ENCODE measurements around the gene BLM.
"Not testable (repeated sequence)": the region's sequence is repeated elsewhere in the genome, so short reads cannot be mapped to it uniquely, and the experiment has no call there.

The BLM gene

DNA sequence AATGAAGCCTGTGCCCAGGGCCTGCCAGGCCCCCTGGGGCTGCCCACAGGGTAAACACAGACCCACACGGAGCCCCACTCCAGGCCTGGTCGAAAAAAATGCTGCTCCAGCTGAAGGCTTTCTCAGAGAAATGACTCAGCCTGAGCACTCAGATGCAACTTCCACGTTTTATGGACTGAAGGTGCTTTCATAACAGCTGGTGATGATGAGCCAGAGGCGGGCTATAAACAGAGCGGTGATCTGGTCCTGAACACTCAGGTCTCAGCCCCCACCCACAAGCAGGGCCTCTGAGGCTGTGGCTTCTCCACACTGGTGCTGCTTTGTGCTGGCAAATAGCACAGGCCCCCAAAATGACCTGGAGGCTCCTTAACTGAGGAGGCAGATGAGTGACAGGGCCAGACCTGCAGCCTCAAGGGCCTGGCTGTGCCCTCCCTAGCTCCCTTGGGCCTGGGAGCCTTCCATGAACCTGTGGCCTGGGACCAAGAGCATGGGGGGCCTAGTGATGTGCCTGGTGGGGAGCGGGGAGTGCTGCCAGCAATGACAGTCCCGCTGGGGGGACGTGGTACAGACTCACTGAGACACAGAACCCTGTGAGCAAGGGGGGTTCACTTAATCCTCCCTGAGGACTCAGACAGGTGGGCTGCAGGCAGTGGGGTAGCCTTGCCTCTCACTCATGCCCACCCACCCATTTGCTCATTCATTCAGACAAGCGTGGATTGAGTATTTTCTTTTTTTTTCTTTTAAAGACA lies 128.2 kb downstream of the BLM start:
- no peak for DNase-seq (ENCODE audit: low read depth, low spot score)

DNA sequence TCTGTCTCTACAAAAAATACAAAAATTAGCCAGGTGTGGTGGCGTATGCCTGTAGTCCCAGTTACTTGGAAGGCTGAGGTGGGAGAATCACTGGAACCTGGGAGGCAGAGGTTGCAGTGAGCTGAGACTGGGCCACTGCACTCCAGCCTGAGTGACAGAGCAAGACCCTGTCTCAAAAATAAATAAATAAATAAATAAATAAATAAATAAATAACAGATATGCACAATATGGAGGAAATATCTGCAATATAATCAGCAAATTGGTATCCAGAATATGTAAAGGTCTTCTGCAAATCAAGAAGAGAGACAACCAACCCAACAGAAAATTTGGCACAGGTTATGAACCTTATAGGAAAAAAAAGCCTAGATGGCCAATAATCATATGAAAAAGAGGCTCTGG lies 132.3 kb downstream of the BLM start:
- DNase-seq (ENCODE audit: low read depth, low spot score): not testable (repeated sequence)

DNA sequence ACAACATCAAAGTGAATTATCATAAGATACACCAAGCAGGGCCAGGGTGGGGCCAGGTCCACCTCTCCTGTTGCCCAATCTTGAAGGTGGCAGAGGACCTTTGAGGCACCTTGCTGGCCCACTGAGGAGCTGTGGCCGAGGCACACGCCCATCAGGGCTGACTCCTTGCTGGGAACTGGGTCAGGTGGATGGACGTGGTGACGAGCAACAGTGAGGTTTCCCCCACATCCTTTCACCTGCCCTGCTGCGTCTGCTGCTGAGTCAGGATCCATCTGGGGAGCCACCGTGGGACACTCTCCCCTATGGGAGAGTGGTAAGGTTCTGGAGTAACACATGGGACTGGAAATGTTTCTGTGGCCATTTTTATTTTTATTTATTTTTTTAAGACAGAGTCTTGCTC lies 134.0 kb downstream of the BLM start:
- no peak for DNase-seq (ENCODE audit: low read depth, low spot score)

DNA sequence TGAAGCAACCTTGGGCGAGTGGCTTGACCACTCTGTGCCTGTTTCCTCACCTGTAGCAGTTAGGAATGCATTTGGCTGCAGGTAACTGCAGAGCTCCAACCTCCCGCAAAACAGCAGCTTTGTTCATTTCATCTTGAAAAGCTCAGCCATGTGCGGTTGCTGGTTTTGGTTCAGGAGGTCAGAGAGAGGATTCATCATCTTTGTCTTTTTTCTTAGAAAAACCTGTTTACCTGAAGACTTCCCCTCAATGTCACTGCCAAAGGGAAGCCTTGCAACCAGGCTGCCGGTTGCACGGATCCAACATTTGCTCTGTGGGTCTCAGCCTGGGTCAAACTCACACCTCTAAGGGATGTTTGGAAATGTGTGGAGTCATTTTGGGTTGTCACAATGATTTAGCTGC lies 134.8 kb downstream of the BLM start:
- no peak for DNase-seq (ENCODE audit: low read depth, low spot score)

DNA sequence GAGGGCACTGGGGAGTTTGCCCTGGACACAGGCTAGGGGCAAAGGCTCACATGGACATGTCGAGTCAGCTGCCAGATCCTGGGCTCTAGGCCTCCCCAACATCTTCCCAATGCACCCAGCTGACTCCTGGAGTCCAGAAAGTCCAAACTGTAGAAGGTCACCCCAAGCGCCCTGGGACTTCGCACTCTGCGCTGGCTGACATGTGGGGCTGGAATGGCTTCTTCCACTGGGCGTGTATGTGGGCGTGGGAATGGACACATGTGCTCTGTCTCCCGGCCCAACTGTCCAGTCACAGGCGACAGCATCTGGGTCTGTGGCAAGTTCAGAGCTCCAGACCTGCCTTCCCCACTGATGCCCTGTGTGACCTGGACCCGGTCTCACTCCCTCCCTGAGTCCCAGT lies 138.0 kb downstream of the BLM start:
- DNase-seq (ENCODE audit: low read depth, low spot score): no peak

DNA sequence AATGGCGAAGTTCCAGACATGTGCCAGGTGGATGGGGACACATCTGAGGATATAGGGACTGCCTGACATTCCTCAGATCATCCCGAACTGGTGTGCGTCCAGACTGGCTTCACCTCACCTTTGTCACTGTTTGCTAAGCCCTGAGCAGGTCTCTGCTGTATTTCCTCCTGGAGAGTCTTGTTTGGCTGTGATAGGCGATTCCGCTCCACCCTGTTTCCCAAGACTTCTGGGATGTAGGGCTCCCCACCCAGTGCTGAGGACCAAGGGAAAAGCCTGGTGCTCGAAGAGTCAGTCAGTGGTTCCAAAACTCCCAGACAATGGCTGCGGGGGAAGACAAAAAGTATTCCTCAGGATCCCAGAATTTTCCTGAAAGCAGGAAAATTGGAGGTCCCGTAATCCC lies 140.2 kb downstream of the BLM start:
- DNase-seq (ENCODE audit: low read depth, low spot score): no peak

DNA sequence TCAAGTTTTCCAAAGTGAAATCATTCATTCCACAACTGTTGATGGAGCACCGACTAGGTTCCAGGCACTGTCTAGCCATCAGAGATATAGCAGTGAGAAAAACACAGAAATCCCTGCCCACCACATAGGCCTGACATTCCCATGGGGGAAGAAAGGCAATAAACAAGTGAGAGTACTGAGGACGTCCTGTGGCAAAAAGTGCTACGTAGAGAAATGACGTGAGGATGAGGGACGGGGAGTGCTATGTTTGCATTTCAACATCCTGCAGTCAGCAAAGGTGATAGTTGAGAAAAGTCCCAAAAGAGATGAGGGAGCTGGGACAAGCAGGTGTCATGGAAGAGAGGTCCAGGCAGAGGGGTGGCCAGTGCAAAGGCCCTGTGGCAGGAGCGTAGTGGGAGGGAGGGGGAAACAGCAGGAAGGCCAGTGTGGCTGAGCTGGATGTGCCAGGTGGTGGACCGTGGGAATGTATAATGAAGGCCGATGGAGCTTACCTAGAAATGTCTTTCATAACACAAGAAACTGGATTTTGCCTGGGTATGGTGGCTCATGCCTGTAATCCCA lies 140.8 kb downstream of the BLM start:
- DNase-seq (ENCODE audit: low read depth, low spot score): no peak

DNA sequence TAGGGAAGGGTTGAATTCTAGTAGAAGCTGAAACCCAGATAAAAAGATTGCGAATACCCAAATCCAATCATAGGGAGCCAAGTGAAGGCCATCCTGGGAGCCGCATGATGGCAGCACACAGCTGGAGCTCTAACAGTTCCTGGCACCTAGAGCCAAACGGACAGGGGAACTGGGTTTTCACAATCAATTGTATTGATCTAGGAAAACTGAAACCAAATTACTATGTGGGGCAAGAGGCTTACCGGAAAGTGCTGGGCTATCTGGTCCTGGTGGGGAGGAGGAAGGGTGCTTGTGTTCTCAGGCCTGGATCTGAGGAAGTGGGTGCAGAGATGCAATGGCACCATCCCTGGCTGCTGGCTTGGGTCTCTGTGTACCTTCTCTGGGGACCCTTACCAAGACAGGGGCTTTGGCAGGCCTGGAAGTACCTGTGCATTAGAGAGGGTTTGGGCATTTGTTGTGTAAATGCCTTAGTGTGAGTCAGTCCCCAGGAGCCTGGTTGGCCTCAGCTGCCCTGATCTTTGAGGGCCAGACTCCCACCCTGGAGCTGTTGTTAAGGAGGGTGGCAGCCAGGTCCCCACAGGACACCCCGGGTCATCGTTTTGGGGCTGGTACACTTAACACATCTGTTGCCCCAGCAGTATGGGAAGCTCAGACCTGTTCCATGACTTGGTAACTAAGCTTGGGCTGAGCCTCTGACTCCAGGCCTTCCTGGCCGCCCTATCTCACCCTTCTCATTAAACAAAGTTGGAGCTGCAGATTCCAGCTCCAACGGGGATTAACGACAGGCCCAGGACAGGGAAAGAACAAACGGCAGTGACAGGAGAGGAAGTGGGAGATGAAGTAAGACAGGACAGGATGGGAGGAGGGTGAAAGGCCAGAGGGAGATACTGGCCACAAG lies 142.3 kb downstream of the BLM start:
- DNase-seq (ENCODE audit: low read depth, low spot score): no peak

DNA sequence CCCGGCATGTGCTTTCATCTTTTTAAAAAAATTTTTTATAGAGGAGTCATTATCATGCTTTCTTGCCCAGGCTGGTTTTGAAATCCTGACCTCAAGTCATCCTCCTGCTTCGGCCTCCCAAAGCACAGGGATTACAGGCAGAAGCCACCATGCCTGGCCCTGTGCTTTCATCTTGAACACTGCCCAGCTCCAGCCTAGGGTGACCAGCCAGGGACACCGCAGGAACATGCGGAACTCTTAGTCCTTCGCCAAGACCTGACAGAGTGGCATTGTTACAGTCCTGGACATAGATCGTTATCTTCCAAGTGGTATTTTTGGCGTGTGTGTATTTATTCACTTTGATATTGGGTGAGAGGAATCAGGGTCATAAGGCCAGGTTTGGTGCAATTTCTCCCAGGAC lies 143.3 kb downstream of the BLM start:
- no peak for DNase-seq (ENCODE audit: low read depth, low spot score)

DNA sequence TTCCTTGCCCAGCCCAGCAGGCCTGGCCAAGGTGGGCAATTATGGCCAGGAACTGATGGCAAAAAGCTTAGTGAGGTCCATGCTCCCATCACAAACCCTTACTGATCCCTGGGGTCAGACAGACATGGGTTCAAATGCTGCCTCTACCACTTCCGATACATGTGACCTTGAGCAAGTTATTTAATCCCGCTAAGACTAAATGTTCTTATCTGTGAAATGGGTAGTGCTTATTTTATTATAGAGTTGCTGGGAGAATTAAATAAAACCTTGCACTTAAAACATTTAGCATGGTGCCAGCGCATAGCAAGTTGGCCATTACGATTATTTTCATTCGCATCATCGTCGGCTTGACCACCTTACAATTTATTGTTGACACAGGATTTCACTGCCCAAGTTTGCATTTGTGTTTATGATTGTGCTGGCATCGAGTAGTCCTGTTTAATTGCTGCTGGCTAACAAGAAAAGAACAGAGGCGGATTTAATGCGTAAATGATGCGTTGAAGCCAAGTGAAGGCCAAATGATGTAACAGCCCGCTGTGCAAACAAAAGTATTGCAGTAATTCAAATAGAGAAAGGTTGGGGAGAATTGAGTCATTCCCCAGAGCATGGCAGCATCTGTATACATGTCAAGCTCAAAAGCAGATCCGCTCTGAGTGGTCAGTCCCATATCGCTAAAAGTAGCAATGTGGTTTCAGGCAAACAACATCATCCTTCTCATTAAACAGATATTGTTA lies 144.0 kb downstream of the BLM start:
- no peak for DNase-seq (ENCODE audit: low read depth, low spot score)

DNA sequence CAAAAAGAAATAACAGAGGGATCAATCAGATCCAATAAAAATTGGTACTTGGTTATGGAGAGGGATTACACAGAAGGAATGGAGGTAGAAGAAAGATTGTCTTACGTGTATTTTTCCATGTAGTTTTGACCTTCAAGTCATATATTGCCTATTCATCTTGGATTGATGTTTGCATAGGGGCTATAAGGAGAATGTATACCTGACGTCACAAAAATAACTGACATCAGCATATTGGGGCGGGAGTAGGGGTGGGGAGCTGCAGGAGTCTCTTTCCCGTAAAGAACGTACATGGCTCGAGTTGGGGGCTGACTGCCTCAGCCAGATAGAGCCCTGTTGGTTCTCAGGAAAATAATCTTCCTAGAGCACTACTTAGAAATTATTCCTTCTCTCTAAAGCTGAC lies 145.3 kb downstream of the BLM start:
- DNase-seq (ENCODE audit: low read depth, low spot score): no peak

DNA sequence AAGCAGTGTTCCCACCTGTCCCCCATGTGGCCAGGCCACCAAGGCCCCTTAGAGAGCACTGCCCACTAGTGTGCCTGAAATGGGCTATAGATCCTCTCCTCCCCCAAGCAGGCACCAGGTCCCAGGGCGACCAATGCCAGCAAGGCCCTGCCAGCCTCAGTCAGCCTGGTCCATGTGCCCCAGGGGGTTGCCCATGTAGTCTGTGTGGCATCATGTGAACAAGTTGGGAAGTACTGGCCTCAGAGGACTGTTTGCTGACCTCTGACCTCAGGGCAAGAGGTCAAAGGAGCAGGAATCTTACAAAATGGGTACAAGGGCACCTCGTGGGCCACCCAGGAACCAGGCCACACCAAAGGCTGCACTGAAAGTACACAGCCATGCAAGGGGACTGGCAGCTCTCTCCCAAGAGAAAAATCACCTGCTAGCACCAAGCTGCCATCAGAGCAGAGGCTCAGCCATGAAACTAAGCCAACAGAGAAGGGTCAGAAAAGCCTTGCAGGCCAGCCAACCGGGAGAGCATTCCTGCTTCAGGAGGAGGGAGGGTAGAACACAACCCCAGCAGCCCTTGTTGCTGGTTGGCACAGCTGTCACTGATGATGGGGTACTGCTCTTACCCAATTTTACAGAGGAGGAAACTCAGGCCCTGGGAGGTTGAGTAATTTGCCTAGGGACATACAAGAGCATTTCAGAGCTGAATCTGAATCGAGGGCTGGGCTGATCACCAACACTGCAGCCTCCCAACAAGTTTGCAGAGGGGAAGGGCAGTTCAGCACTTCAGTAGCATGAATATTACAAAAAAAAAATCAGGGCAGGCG lies 146.0 kb downstream of the BLM start:
- no peak for DNase-seq (ENCODE audit: low read depth, low spot score)

DNA sequence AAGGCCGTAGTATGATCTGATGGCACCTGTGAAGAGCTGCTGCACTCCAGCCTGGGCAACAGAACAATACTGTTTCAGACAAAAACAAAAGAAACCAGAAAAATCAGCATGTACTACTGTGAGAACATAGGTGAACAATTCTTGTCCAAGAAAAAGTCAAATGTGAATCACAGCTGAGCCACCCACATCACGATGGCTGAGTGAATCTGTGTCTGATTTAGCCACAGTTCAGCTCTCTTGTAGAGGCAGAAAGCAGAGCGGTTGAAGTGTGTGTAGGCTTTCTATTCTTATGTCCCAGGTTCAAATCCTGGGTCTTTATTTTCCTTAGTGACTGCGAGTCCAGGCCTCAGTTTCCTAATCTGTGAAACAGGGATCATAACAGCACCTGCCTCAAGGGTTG lies 146.8 kb downstream of the BLM start:
- DNase-seq (ENCODE audit: low read depth, low spot score): no peak

DNA sequence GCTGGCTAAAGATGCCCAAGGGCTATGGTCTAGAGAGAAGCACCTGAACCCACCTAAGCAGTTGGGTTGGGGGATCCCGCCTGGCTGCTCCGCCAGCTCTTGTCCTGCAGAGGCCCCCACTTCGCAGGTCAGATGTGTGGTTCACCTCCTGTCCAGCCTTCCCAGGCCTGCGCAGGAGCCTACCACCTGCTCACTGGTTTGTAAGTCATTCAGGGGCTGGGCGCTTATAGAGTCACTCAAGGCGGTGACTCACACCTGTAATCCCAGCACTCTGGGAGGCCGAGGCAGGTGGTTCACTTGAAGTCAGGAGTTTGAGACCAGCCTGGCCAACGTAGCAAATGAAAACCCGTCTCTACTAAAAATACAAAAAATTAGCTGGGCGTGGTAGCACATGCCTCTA lies 147.4 kb downstream of the BLM start:
- DNase-seq (ENCODE audit: low read depth, low spot score): no peak

DNA sequence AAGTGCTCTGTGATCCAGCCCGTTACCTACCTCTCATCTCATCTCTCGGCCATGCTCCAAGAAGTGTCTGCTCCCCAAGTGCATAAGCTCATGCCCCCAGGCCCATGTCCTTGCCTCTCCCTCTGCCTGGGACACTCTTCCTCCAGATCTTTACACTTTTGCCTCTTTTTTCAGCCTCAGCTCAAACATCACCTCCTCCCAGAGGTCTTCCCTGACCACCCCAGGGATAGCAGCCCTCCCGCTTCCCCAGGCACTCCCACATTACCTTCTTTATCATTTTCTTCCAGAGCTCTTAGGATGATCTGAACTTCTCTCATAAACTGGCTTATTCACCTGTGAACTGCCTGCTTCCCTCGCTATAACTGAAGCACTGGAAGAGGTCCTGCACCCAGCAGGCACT lies 148.6 kb downstream of the BLM start:
- DNase-seq (ENCODE audit: low read depth, low spot score): no peak
